ENCODE data around the gene MLLT11. TPM values are rescaled to one million over a fixed set of nuclear protein-coding genes. Genes with fewer than 3 reads are reported as not detected.

MLLT11 gene
- total and polyA plus RNA-seq, 7 donors, result 0.60 to 5.0 (median 2.9) TPM

DNA sequence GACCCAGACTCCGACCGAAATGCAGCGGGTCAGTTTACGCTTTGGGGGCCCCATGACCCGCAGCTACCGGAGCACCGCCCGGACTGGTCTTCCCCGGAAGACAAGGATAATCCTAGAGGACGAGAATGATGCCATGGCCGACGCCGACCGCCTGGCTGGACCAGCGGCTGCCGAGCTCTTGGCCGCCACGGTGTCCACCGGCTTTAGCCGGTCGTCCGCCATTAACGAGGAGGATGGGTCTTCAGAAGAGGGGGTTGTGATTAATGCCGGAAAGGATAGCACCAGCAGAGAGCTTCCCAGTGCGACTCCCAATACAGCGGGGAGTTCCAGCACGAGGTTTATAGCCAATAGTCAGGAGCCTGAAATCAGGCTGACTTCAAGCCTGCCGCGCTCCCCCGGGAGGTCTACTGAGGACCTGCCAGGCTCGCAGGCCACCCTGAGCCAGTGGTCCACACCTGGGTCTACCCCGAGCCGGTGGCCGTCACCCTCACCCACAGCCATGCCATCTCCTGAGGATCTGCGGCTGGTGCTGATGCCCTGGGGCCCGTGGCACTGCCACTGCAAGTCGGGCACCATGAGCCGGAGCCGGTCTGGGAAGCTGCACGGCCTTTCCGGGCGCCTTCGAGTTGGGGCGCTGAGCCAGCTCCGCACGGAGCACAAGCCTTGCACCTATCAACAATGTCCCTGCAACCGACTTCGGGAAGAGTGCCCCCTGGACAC, 12.1 kb upstream of the MLLT11 start:
- H3K4me1 ChIP-seq, result peaks cover 0 to 29% (median 18%) of the 10 kb centered on the region in 4 donors
- peak overlapping the region; percentile 50 to 87 (median 70) for H3K4me3 ChIP-seq
- peak overlapping the region; percentile 89 to 96 (median 92) for H3K27ac ChIP-seq
- WGBS, 2 donors, result 0 to 1% methylated on average over 48 of the region's 48 CpGs
- peak; percentile 89 for DNase-seq
- H3K27me3 ChIP-seq, result no peaks in the 10 kb centered on the region
- peaks cover 8 to 26% (median 16%) of the 10 kb centered on the region in 4 donors for H3K36me3 ChIP-seq
- intact Hi-C loops (cut with DNase I), result loop anchor here (5.0 kb wide), 1 partner anchor 71 kb away; no protein-coding TSS in a partner anchor
- H3K9me3 ChIP-seq, result no peaks in the 10 kb centered on the region
- TF ChIP-seq, protein P1, sequence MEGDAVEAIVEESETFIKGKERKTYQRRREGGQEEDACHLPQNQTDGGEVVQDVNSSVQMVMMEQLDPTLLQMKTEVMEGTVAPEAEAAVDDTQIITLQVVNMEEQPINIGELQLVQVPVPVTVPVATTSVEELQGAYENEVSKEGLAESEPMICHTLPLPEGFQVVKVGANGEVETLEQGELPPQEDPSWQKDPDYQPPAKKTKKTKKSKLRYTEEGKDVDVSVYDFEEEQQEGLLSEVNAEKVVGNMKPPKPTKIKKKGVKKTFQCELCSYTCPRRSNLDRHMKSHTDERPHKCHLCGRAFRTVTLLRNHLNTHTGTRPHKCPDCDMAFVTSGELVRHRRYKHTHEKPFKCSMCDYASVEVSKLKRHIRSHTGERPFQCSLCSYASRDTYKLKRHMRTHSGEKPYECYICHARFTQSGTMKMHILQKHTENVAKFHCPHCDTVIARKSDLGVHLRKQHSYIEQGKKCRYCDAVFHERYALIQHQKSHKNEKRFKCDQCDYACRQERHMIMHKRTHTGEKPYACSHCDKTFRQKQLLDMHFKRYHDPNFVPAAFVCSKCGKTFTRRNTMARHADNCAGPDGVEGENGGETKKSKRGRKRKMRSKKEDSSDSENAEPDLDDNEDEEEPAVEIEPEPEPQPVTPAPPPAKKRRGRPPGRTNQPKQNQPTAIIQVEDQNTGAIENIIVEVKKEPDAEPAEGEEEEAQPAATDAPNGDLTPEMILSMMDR (IDR thresholded peaks at IDR 0.05), result no peak
- peak; percentile 33 to 67 (median 56) for TF ChIP-seq POLR2AphosphoS5 (IDR thresholded peaks at IDR 0.05)
- peak; percentile 2 to 4 for TF ChIP-seq POLR2A (IDR thresholded peaks at IDR 0.05)

DNA sequence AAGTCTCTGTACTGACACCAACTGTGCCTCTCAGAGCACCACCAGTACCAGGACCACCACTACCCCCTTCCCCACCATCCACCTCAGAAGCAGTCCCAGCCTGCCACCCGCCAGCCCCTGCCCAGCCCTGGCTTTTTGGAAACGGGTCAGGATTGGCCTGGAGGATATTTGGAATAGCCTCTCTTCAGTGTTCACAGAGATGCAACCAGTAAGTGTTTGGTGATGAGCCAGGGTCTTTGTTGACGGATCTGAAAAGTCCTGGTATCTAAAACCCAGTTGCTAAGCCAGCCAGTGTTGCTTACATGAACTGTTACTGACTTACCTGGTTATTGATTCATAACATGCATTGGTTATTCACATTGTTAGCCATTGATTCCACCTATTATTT, 11.6 kb upstream of the MLLT11 start:
- H3K36me3 ChIP-seq, result peaks cover 14 to 31% (median 22%) of the 10 kb centered on the region in 4 donors
- H3K27me3 ChIP-seq, result no peaks in the 10 kb centered on the region
- intact Hi-C loops (cut with DNase I), result loop anchor here (5.0 kb wide), 1 partner anchor 71 kb away; no protein-coding TSS in a partner anchor
- TF ChIP-seq POLR2AphosphoS5 (IDR thresholded peaks at IDR 0.05) (no peak), EP300 (IDR thresholded peaks at IDR 0.05) (no peak), POLR2A (IDR thresholded peaks at IDR 0.05) (no peak)
- TF ChIP-seq, protein P1 (IDR thresholded peaks at IDR 0.05), result peak in 3 of 4 experiments; percentile 42 to 57 (median 47)
- H3K4me1 ChIP-seq, result peaks cover 0 to 29% (median 18%) of the 10 kb centered on the region in 4 donors
- WGBS, 2 donors, result 28 to 41% methylated on average over 3 of the region's 3 CpGs
- DNase-seq, result no peak
- peak overlapping the region; percentile 50 to 87 (median 70) for H3K4me3 ChIP-seq
- peak overlapping the region; percentile 89 to 96 (median 92) for H3K27ac ChIP-seq
- no peaks in the 10 kb centered on the region for H3K9me3 ChIP-seq

DNA sequence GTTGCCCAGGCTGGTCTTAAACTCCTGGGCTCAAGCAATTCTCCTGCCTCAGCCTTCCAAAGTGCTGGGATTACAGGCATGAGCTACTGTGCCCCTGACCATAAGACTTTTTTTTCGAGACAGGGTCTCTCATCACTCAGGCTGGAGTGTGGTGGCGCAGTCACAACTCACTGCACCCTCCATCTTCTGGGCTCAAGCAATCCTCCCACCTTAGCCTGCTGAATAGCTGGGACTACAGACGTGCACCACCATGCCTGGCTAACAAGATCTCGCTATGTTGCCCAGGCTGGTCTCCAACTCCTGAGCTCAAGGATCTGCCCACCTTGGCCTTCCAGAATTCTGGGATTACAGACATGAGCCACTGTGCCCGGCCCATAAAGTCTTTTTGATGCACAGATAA, 10.7 kb upstream of the MLLT11 start:
- Histone ChIP-seq H3K4me3 (no peak overlapping the region), H3K4me1 (peaks cover 0 to 29% (median 18%) of the 10 kb centered on the region in 4 donors), H3K9me3 (no peaks in the 10 kb centered on the region), H3K27ac (peak overlapping the region in 1 of 4 donors; percentile 21), H3K36me3 (peaks cover 22 to 40% (median 30%) of the 10 kb centered on the region in 4 donors), H3K27me3 (no peaks in the 10 kb centered on the region)
- TF ChIP-seq POLR2AphosphoS5 (IDR thresholded peaks at IDR 0.05) (peak in 2 of 4 donors; percentile 18 to 23), POLR2A (IDR thresholded peaks at IDR 0.05) (no peak)
- no peak for DNase-seq
- intact Hi-C loops (cut with DNase I), result loop anchor here (5.0 kb wide), 1 partner anchor 72 kb away; no protein-coding TSS in a partner anchor
- WGBS, 2 donors, result 93 to 94% methylated on average over 5 of the region's 5 CpGs

DNA sequence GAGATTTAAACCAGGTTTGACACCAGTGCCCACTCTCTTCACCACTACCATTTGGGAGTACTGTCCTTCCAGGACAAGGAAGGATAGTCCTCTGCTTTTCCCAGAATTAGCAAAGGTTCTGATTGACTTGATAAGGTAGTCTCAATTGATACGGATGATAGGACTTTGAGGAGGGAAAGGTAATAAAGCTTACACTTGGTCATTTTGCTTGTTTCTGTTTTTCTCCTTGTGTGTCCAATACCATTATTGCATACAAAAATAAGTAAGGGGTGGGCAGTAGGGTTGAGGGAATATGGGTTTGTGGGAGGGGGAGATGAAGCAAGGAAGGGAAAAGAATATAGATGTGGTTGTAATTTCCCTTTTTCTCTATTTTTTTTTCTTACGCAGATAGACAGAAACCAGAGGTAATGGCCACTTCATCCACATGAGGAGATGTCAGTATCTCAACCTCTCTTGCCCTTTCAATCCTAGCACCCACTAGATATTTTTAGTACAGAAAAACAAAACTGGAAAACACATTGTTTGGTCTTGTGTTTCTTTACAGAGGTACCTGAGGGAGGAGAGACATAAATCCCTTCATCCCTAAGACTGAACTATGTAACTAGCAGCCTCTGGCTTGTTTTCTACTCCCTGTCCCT, 10.0 kb upstream of the MLLT11 start:
- TF ChIP-seq EP300 (IDR thresholded peaks at IDR 0.05), result no peak
- TF ChIP-seq, protein P1 (IDR thresholded peaks at IDR 0.05), result no peak
- TF ChIP-seq POLR2A (IDR thresholded peaks at IDR 0.05), result no peak
- TF ChIP-seq POLR2AphosphoS5 (IDR thresholded peaks at IDR 0.05), result no peak
- Histone ChIP-seq H3K27ac (peak overlapping the region in 1 of 4 donors; percentile 21), H3K36me3 (peaks cover 28 to 47% (median 37%) of the 10 kb centered on the region in 4 donors), H3K27me3 (no peaks in the 10 kb centered on the region), H3K4me3 (no peak overlapping the region), H3K9me3 (no peaks in the 10 kb centered on the region), H3K4me1 (peaks cover 0 to 29% (median 19%) of the 10 kb centered on the region in 4 donors)
- 90 to 94% methylated on average over 2 of the region's 2 CpGs for WGBS, 2 donors
- intact Hi-C loops (cut with DNase I), result no loop called here
- no peak for DNase-seq

All from sigmoid colon (tissue), 7 donors.